ENCODE results near the gene GNAI2.
A peak's percentile ranks its signal among the peaks of the same experiment; 100 is the strongest.

The GNAI2 gene

DNA sequence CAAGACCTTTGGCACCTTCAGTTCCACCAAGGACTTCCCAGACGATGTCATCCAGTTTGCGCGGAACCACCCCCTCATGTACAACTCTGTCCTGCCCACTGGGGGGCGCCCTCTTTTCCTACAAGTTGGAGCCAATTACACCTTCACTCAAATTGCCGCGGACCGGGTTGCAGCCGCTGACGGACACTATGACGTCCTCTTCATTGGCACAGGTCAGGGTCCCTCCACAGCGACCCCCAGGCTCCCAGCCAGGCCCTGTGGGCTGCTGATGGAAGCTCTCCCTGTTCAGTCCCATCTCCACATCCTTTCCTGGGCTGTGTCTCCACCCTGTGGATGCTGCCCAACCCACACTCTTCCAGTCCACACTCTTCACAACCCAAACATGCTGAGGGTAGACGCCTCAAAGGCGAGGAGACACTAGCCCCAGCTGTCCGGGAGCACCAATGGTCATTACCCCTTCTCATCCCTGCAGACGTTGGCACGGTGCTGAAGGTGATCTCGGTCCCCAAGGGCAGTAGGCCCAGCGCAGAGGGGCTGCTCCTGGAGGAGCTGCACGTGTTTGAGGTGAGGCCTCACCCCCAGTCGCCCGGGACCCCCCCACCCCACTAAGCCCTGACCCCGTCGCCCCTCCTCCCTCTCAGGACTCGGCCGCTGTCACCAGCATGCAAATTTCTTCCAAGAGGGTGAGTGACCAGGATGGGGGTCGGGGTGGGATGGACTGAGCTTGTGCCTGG is 38.5 kb downstream of the GNAI2 start:
- Histone ChIP-seq H3K4me3 (ENCODE audit: insufficient read length, low read depth) (no peak overlapping the region), H3K4me1 (ENCODE audit: insufficient read depth, insufficient read length) (peaks cover 40% of the 10 kb centered on the region), H3K9me3 (ENCODE audit: insufficient read depth, low read length) (no peaks in the 10 kb centered on the region), H3K36me3 (ENCODE audit: insufficient read depth, insufficient read length, low read length) (peaks cover 80% of the 10 kb centered on the region), H3K27me3 (ENCODE audit: insufficient read depth, insufficient read length) (no peaks in the 10 kb centered on the region), H3K9ac (ENCODE audit: insufficient read length, low read depth) (no peak overlapping the region)
- peak; percentile 73 for DNase-seq (ENCODE audit: low read depth, low spot score)
- TF ChIP-seq ZNF274 (IDR thresholded peaks at IDR 0.05; ENCODE audit: low read depth, low read length), result no peak
- TF ChIP-seq YY1 (IDR thresholded peaks at IDR 0.05; ENCODE audit: insufficient read depth, insufficient read length), result no peak
- TF ChIP-seq SUZ12 (IDR thresholded peaks at IDR 0.05; ENCODE audit: extremely low read depth, insufficient read depth, insufficient read length), result no peak

DNA sequence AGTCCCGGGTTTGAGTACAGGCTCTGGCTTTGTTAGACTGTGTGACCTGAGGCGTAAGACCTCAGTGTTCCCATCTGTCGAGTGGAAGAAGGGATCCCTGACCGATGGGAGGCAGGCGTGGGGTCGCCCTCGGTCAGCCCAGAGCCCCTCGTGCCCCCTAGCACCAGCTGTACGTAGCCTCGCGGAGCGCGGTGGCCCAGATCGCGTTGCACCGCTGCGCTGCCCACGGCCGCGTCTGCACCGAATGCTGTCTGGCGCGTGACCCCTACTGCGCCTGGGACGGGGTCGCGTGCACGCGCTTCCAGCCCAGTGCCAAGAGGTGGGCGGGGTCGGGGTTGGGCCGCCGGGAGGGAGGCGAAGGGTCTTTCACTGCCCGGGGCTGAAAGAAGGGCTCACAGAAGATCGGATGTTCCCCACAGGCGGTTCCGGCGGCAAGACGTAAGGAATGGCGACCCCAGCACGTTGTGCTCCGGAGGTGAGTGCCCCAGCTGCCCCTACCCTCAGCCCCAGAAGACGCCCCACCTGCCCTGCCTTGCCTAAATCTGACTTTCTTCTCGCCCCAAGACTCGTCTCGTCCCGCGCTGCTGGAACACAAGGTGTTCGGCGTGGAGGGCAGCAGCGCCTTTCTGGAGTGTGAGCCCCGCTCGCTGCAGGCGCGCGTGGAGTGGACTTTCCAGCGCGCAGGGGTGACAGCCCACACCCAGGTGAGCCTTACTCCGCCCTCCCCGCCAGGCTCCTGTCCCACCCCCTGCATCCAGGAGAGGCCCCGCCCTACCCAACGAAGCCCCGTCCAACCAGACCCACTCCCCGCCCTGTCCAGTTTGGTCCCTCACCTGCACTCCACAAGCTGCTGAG is 39.4 kb downstream of the GNAI2 start:
- Histone ChIP-seq H3K4me1 (ENCODE audit: insufficient read depth, insufficient read length) (peaks cover 32% of the 10 kb centered on the region), H3K36me3 (ENCODE audit: insufficient read depth, insufficient read length, low read length) (peaks cover 76% of the 10 kb centered on the region), H3K27me3 (ENCODE audit: insufficient read depth, insufficient read length) (no peaks in the 10 kb centered on the region), H3K9me3 (ENCODE audit: insufficient read depth, low read length) (no peaks in the 10 kb centered on the region), H3K9ac (ENCODE audit: insufficient read length, low read depth) (no peak overlapping the region), H3K4me3 (ENCODE audit: insufficient read length, low read depth) (no peak overlapping the region)
- no peak for DNase-seq (ENCODE audit: low read depth, low spot score)
- TF ChIP-seq ZNF274 (IDR thresholded peaks at IDR 0.05; ENCODE audit: low read depth, low read length) (no peak), YY1 (IDR thresholded peaks at IDR 0.05; ENCODE audit: insufficient read depth, insufficient read length) (no peak), SUZ12 (IDR thresholded peaks at IDR 0.05; ENCODE audit: extremely low read depth, insufficient read depth, insufficient read length) (no peak)

- Histone ChIP-seq H3K36me3 (ENCODE audit: insufficient read depth, insufficient read length, low read length) (peaks cover 68% of the 10 kb centered on the region), H3K27me3 (ENCODE audit: insufficient read depth, insufficient read length) (no peaks in the 10 kb centered on the region), H3K4me3 (ENCODE audit: insufficient read length, low read depth) (no peak overlapping the region), H3K9ac (ENCODE audit: insufficient read length, low read depth) (no peak overlapping the region), H3K9me3 (ENCODE audit: insufficient read depth, low read length) (no peaks in the 10 kb centered on the region), H3K4me1 (ENCODE audit: insufficient read depth, insufficient read length) (peaks cover 28% of the 10 kb centered on the region)
- no peak for TF ChIP-seq YY1 (IDR thresholded peaks at IDR 0.05; ENCODE audit: insufficient read depth, insufficient read length)
- no peak for TF ChIP-seq ZNF274 (IDR thresholded peaks at IDR 0.05; ENCODE audit: low read depth, low read length)
- no peak for TF ChIP-seq SUZ12 (IDR thresholded peaks at IDR 0.05; ENCODE audit: extremely low read depth, insufficient read depth, insufficient read length)
- DNase-seq (ENCODE audit: low read depth, low spot score), result no peak
Measured at GRCh38 chr3:50275996-50276761, 40.2 kb downstream of the GNAI2 start.

DNA sequence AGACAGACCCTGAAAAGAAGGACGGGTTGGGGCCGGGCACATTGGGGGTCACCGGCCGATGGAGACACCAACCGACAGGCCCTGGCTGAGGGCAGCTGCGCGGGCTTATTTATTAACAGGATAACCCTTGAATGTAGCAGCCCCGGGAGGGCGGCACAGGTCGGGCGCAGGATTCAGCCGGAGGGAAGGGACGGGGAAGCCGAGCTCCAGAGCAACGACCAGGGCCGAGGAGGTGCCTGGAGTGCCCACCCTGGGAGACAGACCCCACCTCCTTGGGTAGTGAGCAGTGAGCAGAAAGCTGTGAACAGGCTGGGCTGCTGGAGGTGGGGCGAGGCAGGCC is 40.7 kb downstream of the GNAI2 start:
- no peak for DNase-seq (ENCODE audit: low read depth, low spot score)
- H3K4me3 ChIP-seq (ENCODE audit: insufficient read length, low read depth), result no peak overlapping the region

GRCh38 chr3:50278123-50278879 is 42.3 kb downstream of the GNAI2 start:
- Histone ChIP-seq H3K27me3 (ENCODE audit: insufficient read depth, insufficient read length) (no peaks in the 10 kb centered on the region), H3K9ac (ENCODE audit: insufficient read length, low read depth) (peak overlapping the region; percentile 57), H3K36me3 (ENCODE audit: insufficient read depth, insufficient read length, low read length) (peaks cover 58% of the 10 kb centered on the region), H3K4me1 (ENCODE audit: insufficient read depth, insufficient read length) (peaks cover 19% of the 10 kb centered on the region), H3K4me3 (ENCODE audit: insufficient read length, low read depth) (no peak overlapping the region), H3K9me3 (ENCODE audit: insufficient read depth, low read length) (no peaks in the 10 kb centered on the region)
- no peak for TF ChIP-seq SUZ12 (IDR thresholded peaks at IDR 0.05; ENCODE audit: extremely low read depth, insufficient read depth, insufficient read length)
- no peak for TF ChIP-seq YY1 (IDR thresholded peaks at IDR 0.05; ENCODE audit: insufficient read depth, insufficient read length)
- DNase-seq (ENCODE audit: low read depth, low spot score), result no peak

More for the DNA sequence above, 40.7 kb downstream of the GNAI2 start:
- TF ChIP-seq ZNF274 (IDR thresholded peaks at IDR 0.05; ENCODE audit: low read depth, low read length), result no peak
- TF ChIP-seq YY1 (IDR thresholded peaks at IDR 0.05; ENCODE audit: insufficient read depth, insufficient read length), result no peak
- no peak for TF ChIP-seq SUZ12 (IDR thresholded peaks at IDR 0.05; ENCODE audit: extremely low read depth, insufficient read depth, insufficient read length)
- H3K27me3 ChIP-seq (ENCODE audit: insufficient read depth, insufficient read length), result no peaks in the 10 kb centered on the region
- no peaks in the 10 kb centered on the region for H3K9me3 ChIP-seq (ENCODE audit: insufficient read depth, low read length)
- no peak overlapping the region for H3K9ac ChIP-seq (ENCODE audit: insufficient read length, low read depth)
- peaks cover 22% of the 10 kb centered on the region for H3K4me1 ChIP-seq (ENCODE audit: insufficient read depth, insufficient read length)
- peaks cover 63% of the 10 kb centered on the region for H3K36me3 ChIP-seq (ENCODE audit: insufficient read depth, insufficient read length, low read length)

- DNase-seq (ENCODE audit: low read depth, low spot score), result no peak
- Histone ChIP-seq H3K36me3 (ENCODE audit: insufficient read depth, insufficient read length, low read length) (peaks cover 53% of the 10 kb centered on the region), H3K4me3 (ENCODE audit: insufficient read length, low read depth) (no peak within 1 kb of the TSS), H3K9me3 (ENCODE audit: insufficient read depth, low read length) (no peaks in the 10 kb centered on the region), H3K4me1 (ENCODE audit: insufficient read depth, insufficient read length) (peaks cover 14% of the 10 kb centered on the region), H3K9ac (ENCODE audit: insufficient read length, low read depth) (peak within 1 kb of the TSS; percentile 57), H3K27me3 (ENCODE audit: insufficient read depth, insufficient read length) (no peaks in the 10 kb centered on the region)
- TF ChIP-seq YY1 (IDR thresholded peaks at IDR 0.05; ENCODE audit: insufficient read depth, insufficient read length) (no peak), ZNF274 (IDR thresholded peaks at IDR 0.05; ENCODE audit: low read depth, low read length) (no peak), SUZ12 (IDR thresholded peaks at IDR 0.05; ENCODE audit: extremely low read depth, insufficient read depth, insufficient read length) (no peak)
Measured at GRCh38 chr3:50278880-50279224, 42.8 kb downstream of the GNAI2 start, which contains the start of gene LSMEM2. Gene LSMEM2, plus strand, starts transcription at chr3:50279087. Its CDS starts 27 bp downstream, at chr3:50279114.
